RKO (cell line): Measurements from ENCODE around the gene RBBP8NL.

Experiments used
- DNase-seq: peaks from one replicate; pipeline ENCODE4 v3.0.0-alpha.2; 2016; ENCODE audit warnings: low spot score

RBBP8NL gene

GRCh38 chr20:62362991-62363919 is 64.1 kb downstream of the RBBP8NL start:
- DNase-seq, result peak; percentile 58

GRCh38 chr20:62362590-62362940 is 64.8 kb downstream of the RBBP8NL start:
- no peak for DNase-seq

DNA sequence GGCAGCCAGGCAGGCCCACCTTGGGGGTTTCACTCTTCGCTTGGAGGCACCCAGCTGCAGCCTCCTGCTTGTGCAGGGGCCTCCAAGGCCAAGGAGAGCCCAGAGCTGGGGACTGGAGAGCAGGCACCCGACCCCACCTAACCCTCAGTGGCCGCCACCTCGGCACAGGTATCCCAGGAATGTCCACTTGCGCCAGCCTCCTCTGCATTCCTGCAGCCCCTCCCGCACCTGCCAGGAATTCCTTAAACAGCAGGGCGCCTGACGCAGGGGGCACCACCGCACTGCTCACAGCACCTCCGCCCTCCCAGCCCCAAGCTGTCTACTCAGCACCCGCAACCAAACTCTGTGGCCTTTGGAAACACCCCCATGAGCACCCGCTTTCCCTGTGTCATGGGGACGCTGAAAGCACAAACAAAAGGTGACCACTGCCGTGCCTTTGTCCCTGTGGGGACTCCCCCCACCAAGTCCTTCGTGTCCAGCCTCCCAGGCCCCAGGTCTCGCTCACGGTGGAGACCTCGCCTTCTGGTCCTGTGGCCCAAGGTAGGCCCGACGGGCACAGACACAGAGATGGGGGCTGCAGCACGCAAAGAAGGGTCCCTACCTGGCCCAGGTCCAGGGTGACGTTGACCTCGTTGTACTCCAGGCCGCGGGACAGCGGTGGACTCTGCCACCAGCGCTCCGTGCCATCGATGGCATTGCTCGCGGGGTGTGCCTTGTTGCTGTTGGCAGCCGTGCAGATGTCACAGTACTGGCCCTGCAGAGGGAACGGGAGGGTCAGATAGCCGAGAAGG is 65.3 kb downstream of the RBBP8NL start:
- DNase-seq, result no peak

DNA sequence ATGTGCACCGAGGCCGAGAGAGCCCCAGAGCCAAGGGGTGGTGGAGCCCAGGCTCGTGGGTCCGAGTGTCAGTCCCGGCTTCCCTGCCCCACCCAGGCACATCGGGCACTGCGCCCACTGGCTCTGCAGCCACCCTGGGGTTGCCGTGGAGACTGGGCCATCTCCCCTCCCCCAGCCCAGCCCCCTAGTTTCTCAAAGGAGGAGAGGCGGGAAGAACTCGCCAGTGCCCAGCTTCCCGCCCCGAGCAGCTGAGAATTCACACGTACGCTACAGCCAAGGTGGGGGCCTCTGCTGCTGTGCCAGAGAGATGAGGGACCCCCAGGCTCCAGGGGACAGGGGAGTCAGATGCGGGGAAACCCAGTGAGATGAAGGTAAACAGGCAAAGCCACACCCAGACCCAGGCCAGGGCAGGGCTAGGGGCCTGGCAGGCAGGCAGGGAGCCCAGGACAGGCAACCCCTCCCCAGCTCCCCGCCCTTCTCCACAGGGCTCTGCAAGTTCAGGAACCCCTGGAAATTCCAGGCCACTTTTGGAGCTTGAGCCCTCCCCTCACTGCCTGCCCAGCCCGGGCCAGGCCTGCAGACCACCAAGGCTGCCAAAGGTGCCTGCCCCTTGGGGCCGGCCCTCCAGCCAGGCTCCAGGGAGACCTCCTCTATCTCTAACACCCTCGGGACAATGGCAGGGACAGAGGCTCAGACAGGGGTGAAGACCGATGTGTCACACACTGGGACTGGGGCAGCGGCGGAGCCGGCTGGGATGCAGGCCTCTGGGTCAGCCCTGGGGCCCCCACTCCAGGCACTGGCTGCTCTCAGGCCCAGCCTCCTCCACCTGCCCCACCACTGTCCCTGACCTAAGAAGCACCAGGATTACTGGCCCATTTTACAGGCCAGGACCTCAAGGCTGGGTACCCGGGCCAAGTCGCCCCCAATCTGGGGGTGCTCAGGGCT is 66.2 kb downstream of the RBBP8NL start:
- no peak for DNase-seq
